OCI-LY1 (cell line): ENCODE results near the gene CDKN1C.

Source experiments
- H2AFZ ChIP-seq: fragments of 200-600 bp; sonication (generic), shearing (Covaris generic); 2 replicates; pipeline ENCODE4 v1.6.0; 2014; ENCODE audit warnings: antibody characterized with exemption, mild to moderate bottlenecking, low read length
- H3F3A ChIP-seq: fragments of 200-600 bp; sonication (generic), shearing (Covaris generic); 2 replicates; pipeline ENCODE4 v1.6.0; 2014; ENCODE audit warnings: mild to moderate bottlenecking, antibody characterized with exemption, low read length, moderate library complexity; ENCODE audit not compliant: insufficient read depth
- H3K27ac ChIP-seq: fragments of 200-600 bp; sonication (generic); 2 replicates; pipeline ENCODE4 v1.5.1; 2014; ENCODE audit warnings: low read length, mixed run types, mild to moderate bottlenecking, low read depth; ENCODE audit not compliant: poor library complexity, severe bottlenecking
- H3K27me3 ChIP-seq: fragments of 200-600 bp; sonication (generic); 2 replicates; pipeline ENCODE4 v1.6.0; 2014; ENCODE audit warnings: antibody characterized with exemption, mild to moderate bottlenecking, low read length, moderate library complexity; ENCODE audit not compliant: insufficient read depth
- H3K36me3 ChIP-seq: fragments of 200-600 bp; sonication (generic); 2 replicates; pipeline ENCODE4 v1.6.1; 2014; ENCODE audit warnings: mild to moderate bottlenecking, antibody characterized with exemption, low read length, moderate library complexity, mixed read lengths; ENCODE audit not compliant: insufficient read depth
- H3K4me1 ChIP-seq: fragments of 200-600 bp; sonication (generic); 2 replicates; pipeline ENCODE4 v1.5.1; 2014; ENCODE audit warnings: mild to moderate bottlenecking, low read length, moderate library complexity; ENCODE audit not compliant: insufficient read depth, severe bottlenecking
- H3K4me2 ChIP-seq: fragments of 200-600 bp; sonication (generic), shearing (Covaris generic); 2 replicates; pipeline ENCODE4 v1.6.1; 2014; ENCODE audit warnings: low read length
- H3K4me3 ChIP-seq: fragments of 200-600 bp; sonication (generic); 2 replicates; pipeline ENCODE4 v1.5.1; 2014; ENCODE audit warnings: low read length, low read depth, mild to moderate bottlenecking, mixed read lengths; ENCODE audit not compliant: poor library complexity, severe bottlenecking
- H3K79me2 ChIP-seq: fragments of 200-600 bp; shearing (Covaris generic); 2 replicates; pipeline ENCODE4 v1.6.1; 2016; ENCODE audit warnings: mixed run types, low read length, mixed read lengths; ENCODE audit not compliant: insufficient read depth
- H3K9ac ChIP-seq: fragments of 200-600 bp; sonication (generic), shearing (Covaris generic); 2 replicates; pipeline ENCODE4 v1.6.1; 2014; ENCODE audit warnings: mild to moderate bottlenecking, low read length, mixed read lengths
- H3K9me2 ChIP-seq: fragments of 200-600 bp; sonication (generic), shearing (Covaris generic); 2 replicates; pipeline ENCODE4 v1.6.1; 2014; ENCODE audit warnings: low read depth, mild to moderate bottlenecking, low read length, mixed read lengths
- H3K9me3 ChIP-seq: fragments of 200-600 bp; shearing (Covaris generic); 2 replicates; pipeline ENCODE4 v1.6.1; 2014; ENCODE audit warnings: low read length, mixed read lengths
- H4K20me1 ChIP-seq: fragments of 200-600 bp; sonication (generic), shearing (Covaris generic); 2 replicates; pipeline ENCODE4 v1.6.0; 2016; ENCODE audit warnings: mild to moderate bottlenecking, low read length; ENCODE audit not compliant: insufficient read depth
- CTCF ChIP-seq: fragments of 200-600 bp; sonication (generic), shearing (Covaris generic); IDR thresholded peaks from 2 replicates; pipeline ENCODE4 v1.5.1; 2017; ENCODE audit warnings: mild to moderate bottlenecking, antibody characterized with exemption, low read length, moderate library complexity, mixed read lengths
- EZH2 ChIP-seq: fragments of 200-600 bp; sonication (generic), shearing (Covaris generic); IDR thresholded peaks from 2 replicates; pipeline ENCODE4 v1.8.0; 2017; ENCODE audit warnings: borderline replicate concordance, mixed run types, mild to moderate bottlenecking, antibody characterized with exemption, low read length, moderate library complexity, mixed read lengths

The CDKN1C gene

GRCh38 chr11:2919837-2920236 lies 34.3 kb upstream of the CDKN1C start:
- H3K9me3 ChIP-seq, result no peaks in the 10 kb centered on the region
- H4K20me1 ChIP-seq, result no peaks in the 10 kb centered on the region
- H3K4me1 ChIP-seq, result no peaks in the 10 kb centered on the region
- TF ChIP-seq EZH2 (no peak), CTCF (no peak)
- H3K27ac ChIP-seq, result no peak overlapping the region
- no peaks in the 10 kb centered on the region for H3K36me3 ChIP-seq
- no peaks in the 10 kb centered on the region for H3F3A ChIP-seq
- no peak overlapping the region for H3K4me3 ChIP-seq
- no peaks in the 10 kb centered on the region for H3K79me2 ChIP-seq
- H3K27me3 ChIP-seq, result peaks cover 4% of the 10 kb centered on the region; the same call in 1 of the 2 replicates
- no peak overlapping the region for H3K4me2 ChIP-seq
- no peak overlapping the region for H2AFZ ChIP-seq
- no peak overlapping the region for H3K9ac ChIP-seq
- no peaks in the 10 kb centered on the region for H3K9me2 ChIP-seq

DNA sequence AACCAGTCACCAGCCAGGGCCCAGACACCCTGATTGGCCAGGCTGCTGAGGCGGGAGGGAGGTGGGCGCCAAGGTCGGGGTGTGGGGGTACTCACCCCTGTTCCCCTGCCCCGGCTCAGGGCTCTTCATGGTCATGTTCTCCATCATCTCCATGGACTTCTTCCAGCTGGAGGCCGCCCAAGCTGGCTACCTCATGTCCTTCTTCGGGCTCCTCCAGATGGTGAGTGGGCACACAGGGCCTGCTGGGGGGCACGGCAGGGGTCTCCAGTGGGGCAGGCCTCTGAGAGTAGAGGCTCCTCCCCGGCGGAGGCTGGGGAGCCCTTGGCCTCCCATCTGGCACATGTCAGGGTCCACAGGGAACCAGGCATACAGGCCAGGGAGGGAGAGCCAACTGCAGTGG lies 33.6 kb upstream of the CDKN1C start:
- Histone ChIP-seq H3K4me2 (no peak overlapping the region), H3K27me3 (peaks cover 4% of the 10 kb centered on the region; the same call in 1 of the 2 replicates), H2AFZ (no peak overlapping the region), H3K9me2 (no peaks in the 10 kb centered on the region), H3K36me3 (no peaks in the 10 kb centered on the region), H3K4me1 (no peaks in the 10 kb centered on the region), H3K27ac (no peak overlapping the region), H3F3A (no peaks in the 10 kb centered on the region), H3K9me3 (no peaks in the 10 kb centered on the region), H3K79me2 (no peaks in the 10 kb centered on the region), H4K20me1 (no peaks in the 10 kb centered on the region), H3K9ac (no peak overlapping the region), H3K4me3 (no peak overlapping the region)
- no peak for TF ChIP-seq CTCF
- TF ChIP-seq EZH2, result no peak

GRCh38 chr11:2917842-2918490 lies 32.4 kb upstream of the CDKN1C start:
- Histone ChIP-seq H3K4me3 (no peak overlapping the region), H3K9ac (no peak overlapping the region), H2AFZ (no peak overlapping the region), H3K79me2 (no peaks in the 10 kb centered on the region), H3K27ac (no peak overlapping the region), H4K20me1 (no peaks in the 10 kb centered on the region), H3K36me3 (no peaks in the 10 kb centered on the region), H3F3A (no peaks in the 10 kb centered on the region), H3K9me3 (no peaks in the 10 kb centered on the region), H3K27me3 (peaks cover 6% of the 10 kb centered on the region; the same call in 1 of the 2 replicates), H3K9me2 (no peaks in the 10 kb centered on the region), H3K4me2 (no peak overlapping the region), H3K4me1 (no peaks in the 10 kb centered on the region)
- TF ChIP-seq CTCF (no peak), EZH2 (no peak)
